ENCODE data around the gene CA11. TPM values are rescaled to one million over a fixed set of nuclear protein-coding genes. Genes with fewer than 3 reads are reported as not detected.

CA11 gene
- total RNA-seq, 6 experiments from 2014 or later, result 0.53 to 2.5 (median 1.4) TPM

- Mint-ChIP-seq H3K9me3 (no peaks in the 10 kb centered on the region), H3K27me3 (ENCODE audit: insufficient read depth) (peaks cover 25% of the 10 kb centered on the region), H3K4me3 (peak overlapping the region; percentile 9; the same call in 1 of the 2 replicates), H3K36me3 (ENCODE audit: low read depth) (peaks cover 35% of the 10 kb centered on the region), H3K4me1 (ENCODE audit: low read depth) (peaks cover 28% of the 10 kb centered on the region), H3K27ac (no peak overlapping the region)
- no peak for DNase-seq
- no peak; the same call in 1 of the 2 replicates for TF ChIP-seq CTCF (IDR thresholded peaks at IDR 0.05)
Observed at GRCh38 chr19:48615231-48616040, 30.6 kb downstream of the CA11 start.

GRCh38 chr19:48614436-48615230, 31.4 kb downstream of the CA11 start, which contains the start of gene FAM83E:
Gene FAM83E (minus strand): TSS chr19:48615076. CDS start chr19:48613372, 1,704 bp downstream.
- peaks cover 34% of the 10 kb centered on the region for H3K36me3 Mint-ChIP-seq (ENCODE audit: low read depth)
- H3K9me3 Mint-ChIP-seq, result no peaks in the 10 kb centered on the region
- H3K27me3 Mint-ChIP-seq (ENCODE audit: insufficient read depth), result peaks cover 25% of the 10 kb centered on the region
- peak within 1 kb of the TSS; percentile 43 for H3K27ac Mint-ChIP-seq
- no peak for TF ChIP-seq CTCF (IDR thresholded peaks at IDR 0.05)
- H3K4me1 Mint-ChIP-seq (ENCODE audit: low read depth), result peaks cover 20% of the 10 kb centered on the region
- H3K4me3 Mint-ChIP-seq, result peak within 1 kb of the TSS; percentile 9
- no peak for DNase-seq

- H3K9me3 Mint-ChIP-seq, result no peaks in the 10 kb centered on the region
- TF ChIP-seq CTCF (IDR thresholded peaks at IDR 0.05), result no peak
- peaks cover 31% of the 10 kb centered on the region for H3K36me3 Mint-ChIP-seq (ENCODE audit: low read depth)
- H3K4me3 Mint-ChIP-seq, result peak overlapping the region; percentile 6
- peak overlapping the region; percentile 43 for H3K27ac Mint-ChIP-seq
- H3K27me3 Mint-ChIP-seq (ENCODE audit: insufficient read depth), result peaks cover 24% of the 10 kb centered on the region
- DNase-seq, result no peak
- peaks cover 16% of the 10 kb centered on the region; the same call in 1 of the 2 replicates for H3K4me1 Mint-ChIP-seq (ENCODE audit: low read depth)
Observed at GRCh38 chr19:48613852-48614435, 32.0 kb downstream of the CA11 start.

DNA sequence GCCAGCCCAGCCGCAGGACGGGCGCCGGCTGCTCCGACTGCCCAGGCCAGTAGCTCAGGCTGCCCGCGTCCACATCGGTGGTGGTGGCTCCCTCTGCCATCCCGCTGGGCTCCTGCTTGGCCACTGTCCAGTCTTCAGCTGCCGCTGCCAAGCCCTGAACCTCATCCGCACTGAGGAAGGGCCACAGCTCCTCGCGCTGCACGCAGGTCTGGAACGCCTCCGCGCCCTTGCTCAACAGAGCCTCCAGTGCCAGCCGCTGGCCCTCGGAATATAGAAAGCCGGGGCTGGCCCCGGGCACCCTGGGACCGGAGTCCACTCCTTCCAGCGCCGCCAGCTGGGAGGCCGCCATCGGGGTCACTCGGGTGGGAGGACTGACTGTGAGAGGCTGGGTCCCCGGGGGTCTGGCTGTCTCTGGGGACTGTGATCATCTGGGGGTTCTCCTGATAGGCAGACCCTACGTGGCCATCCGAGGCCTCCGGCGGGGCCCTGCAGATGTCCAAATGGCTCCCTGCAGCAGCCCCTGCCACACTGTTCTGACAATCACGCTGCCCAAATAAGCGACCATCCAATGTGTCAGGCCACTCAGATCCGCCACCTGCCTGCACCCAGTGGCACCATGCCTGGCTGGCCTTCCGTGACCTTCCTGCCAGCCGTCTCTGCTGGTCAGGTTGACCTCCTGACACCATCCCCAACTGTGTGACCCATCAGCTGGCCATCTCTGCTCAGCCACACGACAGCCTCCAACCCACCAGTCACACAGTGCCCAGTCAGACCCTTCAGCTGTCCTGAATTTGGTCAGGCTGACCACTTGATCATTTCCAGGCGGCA, 32.7 kb downstream of the CA11 start:
- Mint-ChIP-seq H3K27me3 (ENCODE audit: insufficient read depth) (peaks cover 17% of the 10 kb centered on the region), H3K27ac (peak overlapping the region; percentile 43; the same call in 1 of the 2 replicates), H3K36me3 (ENCODE audit: low read depth) (peaks cover 25% of the 10 kb centered on the region), H3K4me3 (peak overlapping the region; percentile 6; the same call in 1 of the 2 replicates), H3K4me1 (ENCODE audit: low read depth) (peaks cover 16% of the 10 kb centered on the region; the same call in 1 of the 2 replicates), H3K9me3 (no peaks in the 10 kb centered on the region)
- peak; percentile 23 for DNase-seq
- TF ChIP-seq CTCF (IDR thresholded peaks at IDR 0.05), result no peak

- Mint-ChIP-seq H3K27ac (no peak overlapping the region), H3K4me3 (no peak overlapping the region), H3K4me1 (ENCODE audit: low read depth) (peaks cover 9% of the 10 kb centered on the region; the same call in 1 of the 2 replicates), H3K9me3 (no peaks in the 10 kb centered on the region), H3K27me3 (ENCODE audit: insufficient read depth) (peaks cover 16% of the 10 kb centered on the region), H3K36me3 (ENCODE audit: low read depth) (peaks cover 11% of the 10 kb centered on the region)
- TF ChIP-seq CTCF (IDR thresholded peaks at IDR 0.05), result no peak
- no peak for DNase-seq
Observed at GRCh38 chr19:48611872-48612271, 34.1 kb downstream of the CA11 start.

Measured in HFFc6 (cell line).